B cell (primary cell): Measurements from ENCODE around the gene SHOX. TPM values are rescaled to one million over a fixed set of nuclear protein-coding genes. Genes with fewer than 3 reads are reported as not detected.

Experiments
- ATAC-seq: fragments of 200-7000 bp; cut with Tn5 transposase; one replicate; pipeline ENCODE4 v1.10.0; 2021; ENCODE audit warnings: low read depth, mild to moderate bottlenecking, moderate number of reproducible peaks, moderate library complexity
- CTCF ChIA-PET: fragments of 350-600 bp; sonication (Branson Sonifier 250); formaldehyde crosslinking; loops from one replicate; lab custom pipeline; 2021; ENCODE audit warnings: antibody characterized with exemption, inconsistent platforms; lab: Charles Lee
- POLR2A ChIA-PET: fragments of 350-600 bp; sonication (Branson Sonifier 250); formaldehyde crosslinking; loops from one replicate; lab custom pipeline; 2021; ENCODE audit warnings: antibody characterized with exemption; lab: Charles Lee
- DNase-seq: peaks from one replicate; pipeline ENCODE4 v3.0.0; 2013
- H2AFZ ChIP-seq: 2 replicates; pipeline ENCODE4 v1.6.1; 2012; ENCODE audit warnings: mild to moderate bottlenecking, low read depth, low read length; ENCODE audit not compliant: insufficient read depth, poor library complexity, severe bottlenecking
- H3K27ac ChIP-seq, 2 donors: 1 replicate in 1 of 2; 2 replicates in 1 of 2; pipeline ENCODE4 v1.5.1; 2012 to 2013; ENCODE audit warnings: low read length in 2 of 2, mild to moderate bottlenecking in 2 of 2, moderate library complexity in 1 of 2
- H3K27me3 ChIP-seq, 4 experiments: fragments of 200-600 bp in 1 of 4; sonication (generic) in 1 of 4; replicated peaks in 1 of 4; 1 replicate in 2 of 4; 2 replicates in 2 of 4; pipeline versions ENCODE4 v1.6.1 to v1.7.0; 2013 to 2016; ENCODE audit warnings: low read length in 3 of 4, mild to moderate bottlenecking in 2 of 4, mixed read lengths in 1 of 4, moderate library complexity in 1 of 4; ENCODE audit not compliant: insufficient read depth in 4 of 4, control insufficient read depth in 3 of 4; ENCODE audit errors: control extremely low read depth in 1 of 4
- H3K36me3 ChIP-seq, 2 experiments: replicated peaks in 1 of 2; 1 replicate in 1 of 2; 2 replicates in 1 of 2; pipeline versions ENCODE4 v1.6.1 to v1.7.1; 2013; ENCODE audit warnings: low read length in 1 of 2; ENCODE audit not compliant: insufficient read depth in 2 of 2, control insufficient read depth in 1 of 2; ENCODE audit errors: control extremely low read depth in 1 of 2, extremely low read depth in 1 of 2
- H3K4me1 ChIP-seq, 2 donors: fragments of 200-600 bp in 1 of 2; sonication (generic) in 1 of 2; 1 replicate in 1 of 2; 2 replicates in 1 of 2; pipeline versions ENCODE4 v1.5.1 to v1.6.1; 2013 to 2017; ENCODE audit warnings: low read length in 2 of 2; ENCODE audit not compliant: control insufficient read depth in 2 of 2, insufficient read depth in 2 of 2
- H3K4me2 ChIP-seq: replicated peaks from 2 replicates; pipeline ENCODE3; 2012; ENCODE audit warnings: mild to moderate bottlenecking, low read depth, low read length; ENCODE audit not compliant: poor library complexity, severe bottlenecking
- H3K4me3 ChIP-seq, 5 experiments: fragments of 200-600 bp in 1 of 5; sonication (generic) in 1 of 5; 1 replicate in 3 of 5; 2 replicates in 2 of 5; pipeline versions ENCODE4 v1.5.1 to v1.7.0; 2011 to 2016; ENCODE audit warnings: low read length in 4 of 5, mild to moderate bottlenecking in 4 of 5, low read depth in 2 of 5, control low read depth in 1 of 5, moderate library complexity in 1 of 5; ENCODE audit not compliant: insufficient read depth in 1 of 5; ENCODE audit errors: control extremely low read depth in 1 of 5, extremely low read depth in 1 of 5
- H3K79me2 ChIP-seq: fragments of 200-600 bp; sonication (generic); one replicate; pipeline ENCODE4 v1.6.0; 2016; ENCODE audit warnings: low read length; ENCODE audit not compliant: control insufficient read depth, insufficient read depth
- H3K9ac ChIP-seq: fragments of 200-600 bp; sonication (generic); 2 replicates; pipeline ENCODE4 v1.6.1; 2017; ENCODE audit warnings: mild to moderate bottlenecking, low read length, moderate library complexity
- H3K9me3 ChIP-seq, 3 donors: one replicate each; pipeline versions ENCODE4 v1.6.1 to v1.7.1; 2013; ENCODE audit warnings: low read length in 2 of 3; ENCODE audit not compliant: control insufficient read depth in 2 of 3, insufficient read depth in 1 of 3; ENCODE audit errors: control extremely low read depth in 1 of 3
- H4K20me1 ChIP-seq: 2 replicates; pipeline ENCODE4 v1.6.0; 2012; ENCODE audit warnings: mild to moderate bottlenecking, low read length; ENCODE audit not compliant: insufficient read depth, control insufficient read depth, poor library complexity, severe bottlenecking
- H3K27ac Mint-ChIP-seq: one replicate; pipeline ENCODE4 v1.8.0; 2021; ENCODE audit warnings: mixed read lengths
- H3K27me3 Mint-ChIP-seq: one replicate; pipeline ENCODE4 v1.8.0; 2021; ENCODE audit warnings: mixed read lengths
- H3K4me1 Mint-ChIP-seq: one replicate; pipeline ENCODE4 v1.8.0; 2021; ENCODE audit warnings: mixed read lengths
- H3K4me3 Mint-ChIP-seq: one replicate; pipeline ENCODE4 v1.8.0; 2021; ENCODE audit warnings: mixed read lengths
- H3K9me3 Mint-ChIP-seq: one replicate; pipeline ENCODE4 v1.8.0; 2022; ENCODE audit warnings: mixed read lengths; ENCODE audit not compliant: insufficient read depth
- EZH2 ChIP-seq: IDR thresholded peaks from 2 replicates; pipeline ENCODE4 v1.6.1; 2012; ENCODE audit warnings: borderline replicate concordance, low read depth, mild to moderate bottlenecking, moderate library complexity, low read length; ENCODE audit not compliant: insufficient read depth, poor library complexity, severe bottlenecking
- WGBS: methylation state at CpG from one replicate; pipeline ENCODE4 v1.1.5; 2013; ENCODE audit warnings: missing lambda C conversion rate; ENCODE audit not compliant: insufficient coverage; 5-methylcytosine and 5-hydroxymethylcytosine counted together
- intact Hi-C: fragments of 100-400 bp; cut with micrococcal nuclease; formaldehyde crosslinking; loops from one replicate; pipeline ENCODE4 v1.10.0; 2022
- polyA plus RNA-seq: library from polyadenylated mRNA; depleted of rRNA; stranded (reverse); fragments of >200 nt; gene quantifications from 2 replicates; pipeline ENCODE4 v1.2.3, GENCODE V29; 2012
- total RNA-seq, 2 donors: library from RNA; stranded (reverse); fragments of 120-200 nt in 1 of 2; gene quantifications; 1 replicate in 1 of 2; 2 replicates in 1 of 2; pipeline versions ENCODE4 v1.2.3 to v1.2.4, GENCODE V29; 2013 to 2022
- TF ChIP-seq, protein P1 (sequence below): fragments of 200-600 bp; IDR thresholded peaks from one replicate; pipeline ENCODE4 v1.8.0; 2022; ENCODE audit warnings: antibody characterized with exemption, mild to moderate bottlenecking

The SHOX gene
- total and polyA plus RNA-seq, 2 donors (not counting 1 experiment from before 2014, with no cell fraction given) = not detected

DNA sequence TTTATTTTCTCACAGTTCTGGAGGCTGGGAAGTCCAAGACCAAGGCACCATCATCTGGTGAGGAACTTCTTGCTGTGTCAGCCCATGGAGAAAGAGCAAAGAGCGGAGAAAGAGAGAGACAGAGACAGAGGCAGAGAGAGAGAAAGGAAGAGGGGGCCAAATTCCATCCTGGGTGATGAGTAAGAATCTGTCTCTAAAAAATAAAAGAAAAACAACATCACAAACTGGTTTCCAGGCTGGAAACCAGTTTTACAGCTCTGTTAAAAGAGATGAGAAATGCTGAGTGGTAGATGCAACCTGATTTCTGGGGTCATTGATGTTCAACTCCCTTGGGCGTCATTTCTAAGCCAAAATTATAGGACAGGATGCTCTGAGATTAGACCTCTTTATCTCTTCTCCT is 72.9 kb downstream of the SHOX start:
- Mint-ChIP-seq H3K9me3 (peaks cover 4% of the 10 kb centered on the region), H3K27me3 (no peaks in the 10 kb centered on the region), H3K4me1 (no peaks in the 10 kb centered on the region), H3K4me3 (no peak overlapping the region), H3K27ac (no peak overlapping the region)
- WGBS = no CpG with 5 or more reads among the region's 2 CpGs
- H3K27me3 ChIP-seq = no peaks in the 10 kb centered on the region
- no peak overlapping the region for H3K27ac ChIP-seq
- TF ChIP-seq EZH2 = no peak
- TF ChIP-seq, protein P1, sequence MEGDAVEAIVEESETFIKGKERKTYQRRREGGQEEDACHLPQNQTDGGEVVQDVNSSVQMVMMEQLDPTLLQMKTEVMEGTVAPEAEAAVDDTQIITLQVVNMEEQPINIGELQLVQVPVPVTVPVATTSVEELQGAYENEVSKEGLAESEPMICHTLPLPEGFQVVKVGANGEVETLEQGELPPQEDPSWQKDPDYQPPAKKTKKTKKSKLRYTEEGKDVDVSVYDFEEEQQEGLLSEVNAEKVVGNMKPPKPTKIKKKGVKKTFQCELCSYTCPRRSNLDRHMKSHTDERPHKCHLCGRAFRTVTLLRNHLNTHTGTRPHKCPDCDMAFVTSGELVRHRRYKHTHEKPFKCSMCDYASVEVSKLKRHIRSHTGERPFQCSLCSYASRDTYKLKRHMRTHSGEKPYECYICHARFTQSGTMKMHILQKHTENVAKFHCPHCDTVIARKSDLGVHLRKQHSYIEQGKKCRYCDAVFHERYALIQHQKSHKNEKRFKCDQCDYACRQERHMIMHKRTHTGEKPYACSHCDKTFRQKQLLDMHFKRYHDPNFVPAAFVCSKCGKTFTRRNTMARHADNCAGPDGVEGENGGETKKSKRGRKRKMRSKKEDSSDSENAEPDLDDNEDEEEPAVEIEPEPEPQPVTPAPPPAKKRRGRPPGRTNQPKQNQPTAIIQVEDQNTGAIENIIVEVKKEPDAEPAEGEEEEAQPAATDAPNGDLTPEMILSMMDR = no peak
- peaks cover 0 to 26% (median 7%) of the 10 kb centered on the region in 3 donors for H3K9me3 ChIP-seq
- H3K4me2 ChIP-seq = no peak overlapping the region
- intact Hi-C loops = no loop called here
- DNase-seq = no peak
- no peaks in the 10 kb centered on the region for H3K4me1 ChIP-seq
- H3K4me3 ChIP-seq = no peak overlapping the region
- H3K9ac ChIP-seq = no peak overlapping the region
- no peaks in the 10 kb centered on the region for H3K36me3 ChIP-seq
- no peaks in the 10 kb centered on the region for H3K79me2 ChIP-seq
- CTCF ChIA-PET = no interaction called here
- no peak overlapping the region for H2AFZ ChIP-seq
- no peaks in the 10 kb centered on the region for H4K20me1 ChIP-seq
- POLR2A ChIA-PET = no interaction called here
- no peak for ATAC-seq

DNA sequence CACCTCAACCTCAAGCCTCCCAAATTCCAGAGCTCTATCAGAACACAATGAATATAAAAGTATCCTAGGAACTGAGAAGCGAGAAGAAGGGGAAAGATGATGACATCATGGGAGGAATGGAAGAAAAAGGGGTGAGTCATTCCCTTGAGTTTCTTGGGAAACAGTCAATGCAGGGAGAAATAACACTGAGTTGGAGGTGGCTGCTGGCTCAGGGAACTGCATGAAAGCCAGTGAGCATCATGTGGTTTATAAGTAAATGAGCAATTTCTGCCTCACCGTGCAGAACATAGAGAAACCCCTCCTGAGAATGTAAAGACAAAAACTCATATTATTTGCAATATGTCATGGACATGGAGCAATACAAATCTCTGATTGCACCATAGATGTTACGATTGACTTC is 73.3 kb downstream of the SHOX start:
- no CpG with 5 or more reads among the region's 3 CpGs for WGBS
- no peaks in the 10 kb centered on the region for H3K4me1 ChIP-seq
- TF ChIP-seq, protein P1 = no peak
- TF ChIP-seq EZH2 = no peak
- no peaks in the 10 kb centered on the region for H3K36me3 ChIP-seq
- Mint-ChIP-seq H3K9me3 (peaks cover 4% of the 10 kb centered on the region), H3K27ac (no peak overlapping the region), H3K4me3 (no peak overlapping the region), H3K27me3 (no peaks in the 10 kb centered on the region), H3K4me1 (no peaks in the 10 kb centered on the region)
- no peaks in the 10 kb centered on the region for H3K27me3 ChIP-seq
- H3K4me3 ChIP-seq = no peak overlapping the region
- ChIA-PET POLR2A (no interaction called here), CTCF (no interaction called here)
- H3K4me2 ChIP-seq = no peak overlapping the region
- ATAC-seq = no peak
- H4K20me1 ChIP-seq = no peaks in the 10 kb centered on the region
- no peaks in the 10 kb centered on the region for H3K79me2 ChIP-seq
- H3K27ac ChIP-seq = no peak overlapping the region
- intact Hi-C loops = no loop called here
- DNase-seq = no peak
- no peak overlapping the region for H3K9ac ChIP-seq
- no peak overlapping the region for H2AFZ ChIP-seq
- H3K9me3 ChIP-seq = peaks cover 0 to 26% (median 7%) of the 10 kb centered on the region in 3 donors

Other genes starting within 250 kb of the SHOX start
- gene PPP2R3B, start 243.9 kb upstream of the SHOX start, total RNA-seq = 35.2 and 43.3 TPM in 2 replicates
- gene PPP2R3B, start 243.9 kb upstream of the SHOX start, polyA plus RNA-seq = 47.6 and 59.0 TPM in 2 replicates